Tibial nerve (tissue), 4 donors: ENCODE measurements around the gene PLXNA4.

Experiments
- EP300 ChIP-seq, 2 donors: sonication (generic); formaldehyde crosslinking; IDR thresholded peaks; one replicate each; pipeline ENCODE4 v1.6.1; 2017; ENCODE audit warnings: antibody characterized with exemption in 2 of 2, mild to moderate bottlenecking in 1 of 2
- TF ChIP-seq, protein P1 (sequence below), 5 experiments: fragments of 200-600 bp in 3 of 5; fragments of 450-650 bp in 2 of 5; sonication (generic) in 3 of 5; IDR thresholded peaks; one replicate each; pipeline ENCODE4 v1.5.1; 2016 to 2019; ENCODE audit warnings: antibody characterized with exemption in 5 of 5, mild to moderate bottlenecking in 3 of 5, moderate library complexity in 2 of 5

DNA sequence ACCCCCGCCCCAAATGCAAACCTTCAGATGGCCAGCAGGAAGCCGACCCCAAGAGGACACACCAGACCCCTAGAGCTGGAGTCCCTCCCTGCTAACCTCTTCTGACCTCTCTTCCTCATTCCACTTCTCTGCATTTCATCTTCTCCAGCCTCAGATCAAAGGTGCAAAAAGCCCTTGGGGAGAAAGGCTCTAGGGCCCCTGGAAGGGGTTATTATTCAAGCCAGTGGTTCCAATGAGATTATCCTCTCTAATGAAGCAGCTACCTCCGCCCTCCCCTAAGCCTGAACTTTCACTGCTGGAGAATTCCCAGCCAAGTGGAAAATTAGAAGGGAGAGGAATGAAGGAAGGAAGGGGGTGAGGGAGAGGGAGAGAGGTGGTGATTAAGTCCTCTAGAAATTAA, 343.9 kb downstream of the PLXNA4 start:
- TF ChIP-seq, protein P1, sequence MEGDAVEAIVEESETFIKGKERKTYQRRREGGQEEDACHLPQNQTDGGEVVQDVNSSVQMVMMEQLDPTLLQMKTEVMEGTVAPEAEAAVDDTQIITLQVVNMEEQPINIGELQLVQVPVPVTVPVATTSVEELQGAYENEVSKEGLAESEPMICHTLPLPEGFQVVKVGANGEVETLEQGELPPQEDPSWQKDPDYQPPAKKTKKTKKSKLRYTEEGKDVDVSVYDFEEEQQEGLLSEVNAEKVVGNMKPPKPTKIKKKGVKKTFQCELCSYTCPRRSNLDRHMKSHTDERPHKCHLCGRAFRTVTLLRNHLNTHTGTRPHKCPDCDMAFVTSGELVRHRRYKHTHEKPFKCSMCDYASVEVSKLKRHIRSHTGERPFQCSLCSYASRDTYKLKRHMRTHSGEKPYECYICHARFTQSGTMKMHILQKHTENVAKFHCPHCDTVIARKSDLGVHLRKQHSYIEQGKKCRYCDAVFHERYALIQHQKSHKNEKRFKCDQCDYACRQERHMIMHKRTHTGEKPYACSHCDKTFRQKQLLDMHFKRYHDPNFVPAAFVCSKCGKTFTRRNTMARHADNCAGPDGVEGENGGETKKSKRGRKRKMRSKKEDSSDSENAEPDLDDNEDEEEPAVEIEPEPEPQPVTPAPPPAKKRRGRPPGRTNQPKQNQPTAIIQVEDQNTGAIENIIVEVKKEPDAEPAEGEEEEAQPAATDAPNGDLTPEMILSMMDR (IDR thresholded peaks at IDR 0.05) = no peak
- no peak for TF ChIP-seq EP300 (IDR thresholded peaks at IDR 0.05)
